Stimulated activated CD4-positive, alpha-beta T cell treated with anti-CD3 and anti-CD28 coated beads, Interleukin-2, amount 100 ng/mL, for 48 hours (primary cell): ENCODE measurements around the gene KCNA5.
A peak's percentile ranks its signal among the peaks of the same experiment; 100 is the strongest.

Source experiments
- DNase-seq, 2 donors: peaks; one replicate each; pipeline ENCODE4 v3.0.0-alpha.2; 2020

KCNA5 gene

GRCh38 chr12:5068126-5068525 lies 24.4 kb downstream of the KCNA5 start:
- DNase-seq, result no peak

- DNase-seq, result no peak
Measured at GRCh38 chr12:5068619-5069018, 24.9 kb downstream of the KCNA5 start.

- no peak for DNase-seq
Measured at GRCh38 chr12:5070090-5070489, 26.4 kb downstream of the KCNA5 start.

- no peak for DNase-seq
Measured at GRCh38 chr12:5071496-5071895, 27.8 kb downstream of the KCNA5 start.

- DNase-seq, result no peak
Measured at GRCh38 chr12:5072311-5072710, 28.6 kb downstream of the KCNA5 start.

GRCh38 chr12:5073054-5073453 lies 29.4 kb downstream of the KCNA5 start:
- DNase-seq, result no peak

- no peak for DNase-seq
Measured at GRCh38 chr12:5073853-5074252, 30.2 kb downstream of the KCNA5 start.

GRCh38 chr12:5076761-5077160 lies 33.1 kb downstream of the KCNA5 start:
- DNase-seq, result no peak

- DNase-seq, result no peak
Measured at GRCh38 chr12:5078423-5078822, 34.7 kb downstream of the KCNA5 start.

- no peak for DNase-seq
Measured at GRCh38 chr12:5081016-5081415, 37.3 kb downstream of the KCNA5 start.

- DNase-seq, result peak; percentile 27 to 36
Measured at GRCh38 chr12:5083955-5084849, 40.5 kb downstream of the KCNA5 start.

GRCh38 chr12:5085896-5086295 lies 42.2 kb downstream of the KCNA5 start:
- DNase-seq, result no peak

GRCh38 chr12:5087831-5088554 lies 44.3 kb downstream of the KCNA5 start:
- DNase-seq, result no peak

- no peak for DNase-seq
Measured at GRCh38 chr12:5088586-5089264, 45.0 kb downstream of the KCNA5 start.

GRCh38 chr12:5094551-5094950 lies 50.9 kb downstream of the KCNA5 start:
- DNase-seq, result no peak

GRCh38 chr12:5094986-5095385 lies 51.3 kb downstream of the KCNA5 start:
- no peak for DNase-seq
